Mesenchymal stem cell (in vitro differentiated cells and primary cell): Measurements from ENCODE around the gene GNA12.

Experiments used
- DNase-seq: peaks from one replicate; pipeline ENCODE4 v3.0.0-alpha.2; 2013
- H2AFZ ChIP-seq: one replicate; pipeline ENCODE4 v1.6.1; 2013; ENCODE audit warnings: low read depth, mild to moderate bottlenecking, control low read depth, inconsistent platforms, low read length, moderate library complexity
- H2AK5ac ChIP-seq: 2 replicates; pipeline ENCODE4 v1.6.1; 2013; ENCODE audit warnings: low read length, moderate library complexity, mild to moderate bottlenecking, inconsistent platforms; ENCODE audit not compliant: severe bottlenecking
- H2BK120ac ChIP-seq: one replicate; pipeline ENCODE4 v1.6.1; 2013; ENCODE audit warnings: low read depth, mild to moderate bottlenecking, inconsistent platforms, low read length, moderate library complexity
- H2BK12ac ChIP-seq, 2 experiments: one replicate each; pipeline ENCODE4 v1.6.1; 2013; ENCODE audit warnings: inconsistent platforms in 2 of 2, low read length in 2 of 2, mild to moderate bottlenecking in 2 of 2, moderate library complexity in 2 of 2, control low read depth in 1 of 2
- H2BK15ac ChIP-seq: one replicate; pipeline ENCODE4 v1.6.1; 2013; ENCODE audit warnings: mild to moderate bottlenecking, low read depth, inconsistent platforms; ENCODE audit not compliant: poor library complexity, severe bottlenecking
- H2BK5ac ChIP-seq: 2 replicates; pipeline ENCODE4 v1.6.1; 2013; ENCODE audit warnings: low read depth, mild to moderate bottlenecking, low read length, control low read depth, inconsistent platforms; ENCODE audit not compliant: poor library complexity, severe bottlenecking
- H3K14ac ChIP-seq, 2 experiments: one replicate each; pipeline ENCODE4 v1.6.1; 2013; ENCODE audit warnings: inconsistent platforms in 2 of 2, low read length in 2 of 2, control low read depth in 1 of 2, mild to moderate bottlenecking in 1 of 2, moderate library complexity in 1 of 2
- H3K18ac ChIP-seq, 2 experiments: one replicate each; pipeline ENCODE4 v1.6.1; 2013; ENCODE audit warnings: inconsistent platforms in 2 of 2, low read length in 2 of 2, control low read depth in 1 of 2, low read depth in 1 of 2, mild to moderate bottlenecking in 1 of 2
- H3K23ac ChIP-seq, 2 experiments: one replicate each; pipeline ENCODE4 v1.6.1; 2013; ENCODE audit warnings: inconsistent platforms in 2 of 2, low read length in 2 of 2, mild to moderate bottlenecking in 2 of 2, moderate library complexity in 2 of 2, control low read depth in 1 of 2
- H3K27ac ChIP-seq: 2 replicates; pipeline ENCODE4 v1.5.1; 2013; ENCODE audit warnings: mild to moderate bottlenecking, moderate library complexity, low read length, control low read depth, inconsistent platforms; ENCODE audit not compliant: poor library complexity, severe bottlenecking
- H3K27me3 ChIP-seq, 2 experiments: 2 replicates each; pipeline versions ENCODE4 v1.6.1 to v1.7.0; 2013; ENCODE audit warnings: low read length in 2 of 2, mild to moderate bottlenecking in 2 of 2, moderate library complexity in 2 of 2, control low read depth in 1 of 2, inconsistent platforms in 1 of 2; ENCODE audit not compliant: control insufficient read depth in 1 of 2, insufficient read depth in 1 of 2
- H3K36me3 ChIP-seq, 2 experiments: 2 replicates each; pipeline versions ENCODE4 v1.6.1 to v1.7.0; 2013; ENCODE audit warnings: low read length in 2 of 2, control low read depth in 1 of 2, inconsistent platforms in 1 of 2, low read depth in 1 of 2, mild to moderate bottlenecking in 1 of 2; ENCODE audit not compliant: insufficient read depth in 2 of 2, control insufficient read depth in 1 of 2
- H3K4ac ChIP-seq, 2 experiments: one replicate each; pipeline ENCODE4 v1.6.1; 2013; ENCODE audit warnings: inconsistent platforms in 2 of 2, low read length in 2 of 2, mild to moderate bottlenecking in 2 of 2, moderate library complexity in 2 of 2, control low read depth in 1 of 2, low read depth in 1 of 2
- H3K4me1 ChIP-seq: 2 replicates; pipeline ENCODE4 v1.6.1; 2013; ENCODE audit warnings: low read depth, low read length, control low read depth; ENCODE audit not compliant: control insufficient read depth, insufficient read depth
- H3K4me2 ChIP-seq: 2 replicates; pipeline ENCODE4 v1.6.1; 2013; ENCODE audit warnings: low read length, mild to moderate bottlenecking, inconsistent platforms; ENCODE audit not compliant: poor library complexity, severe bottlenecking
- H3K4me3 ChIP-seq, 2 experiments: 2 replicates each; pipeline versions ENCODE4 v1.5.1 to v1.7.0; 2013; ENCODE audit warnings: low read length in 2 of 2, mild to moderate bottlenecking in 2 of 2, control low read depth in 1 of 2, low read depth in 1 of 2; ENCODE audit not compliant: insufficient read depth in 1 of 2
- H3K79me1 ChIP-seq: replicated peaks from 2 replicates; pipeline ENCODE4 v1.6.1; 2013; ENCODE audit warnings: mild to moderate bottlenecking, control low read depth, low read length, inconsistent platforms; ENCODE audit not compliant: poor library complexity, severe bottlenecking
- H3K9ac ChIP-seq: 2 replicates; pipeline ENCODE4 v1.7.0; 2013; ENCODE audit warnings: mild to moderate bottlenecking, low read length, moderate library complexity
- H3K9me3 ChIP-seq: 2 replicates; pipeline ENCODE4 v1.7.0; 2013; ENCODE audit warnings: mild to moderate bottlenecking, low read length; ENCODE audit not compliant: control insufficient read depth
- H4K8ac ChIP-seq: one replicate; pipeline ENCODE4 v1.6.1; 2013; ENCODE audit warnings: inconsistent platforms, mild to moderate bottlenecking, low read length, moderate library complexity
- H4K91ac ChIP-seq: one replicate; pipeline ENCODE4 v1.6.1; 2013; ENCODE audit warnings: mild to moderate bottlenecking, low read length, inconsistent platforms
- WGBS: methylation state at CpG from one replicate; pipeline ENCODE4 v1.1.7; 2013; ENCODE audit warnings: mixed read lengths; 5-methylcytosine and 5-hydroxymethylcytosine counted together

The GNA12 gene

DNA sequence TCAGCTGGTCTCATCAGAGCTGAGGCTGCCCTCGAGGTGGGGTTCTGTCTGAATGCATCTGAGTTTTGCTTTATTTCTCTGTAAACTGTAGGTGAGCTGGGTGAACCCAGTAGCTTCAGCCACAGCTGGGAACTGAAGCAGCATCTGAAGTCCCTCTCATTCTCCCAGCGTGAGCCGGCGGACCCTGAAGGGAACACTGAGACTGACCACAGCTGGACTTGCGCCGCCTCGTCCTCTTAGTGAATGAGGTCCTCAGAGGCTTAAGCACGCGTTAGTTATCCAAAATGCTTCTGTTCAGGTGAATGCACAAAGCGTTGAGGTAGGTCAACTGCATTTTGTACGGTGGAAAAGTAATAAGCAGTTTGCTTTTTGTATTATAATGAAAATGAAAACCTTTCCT lies 79.5 kb downstream of the GNA12 start:
- Histone ChIP-seq H3K4me3 (no peak overlapping the region), H3K27me3 (no peaks in the 10 kb centered on the region), H3K79me1 (peaks cover 42% of the 10 kb centered on the region), H3K23ac (no peak overlapping the region), H3K4me2 (no peak overlapping the region), H3K36me3 (peaks cover 0 to 37% of the 10 kb centered on the region in 2 experiments), H3K14ac (no peak overlapping the region), H2BK15ac (no peak overlapping the region), H3K4ac (peak overlapping the region in 1 of 2 experiments; percentile 57), H3K4me1 (peaks cover 16% of the 10 kb centered on the region), H2BK120ac (no peak overlapping the region), H3K9me3 (no peaks in the 10 kb centered on the region), H2BK5ac (no peak overlapping the region), H3K27ac (no peak overlapping the region), H2AK5ac (no peak overlapping the region), H3K18ac (no peak overlapping the region), H4K91ac (no peak overlapping the region), H3K9ac (no peak overlapping the region), H4K8ac (no peak overlapping the region), H2AFZ (no peak overlapping the region), H2BK12ac (no peak overlapping the region)
- DNase-seq: no peak
- WGBS: 97% methylated on average over 9 of the region's 11 CpGs

DNA sequence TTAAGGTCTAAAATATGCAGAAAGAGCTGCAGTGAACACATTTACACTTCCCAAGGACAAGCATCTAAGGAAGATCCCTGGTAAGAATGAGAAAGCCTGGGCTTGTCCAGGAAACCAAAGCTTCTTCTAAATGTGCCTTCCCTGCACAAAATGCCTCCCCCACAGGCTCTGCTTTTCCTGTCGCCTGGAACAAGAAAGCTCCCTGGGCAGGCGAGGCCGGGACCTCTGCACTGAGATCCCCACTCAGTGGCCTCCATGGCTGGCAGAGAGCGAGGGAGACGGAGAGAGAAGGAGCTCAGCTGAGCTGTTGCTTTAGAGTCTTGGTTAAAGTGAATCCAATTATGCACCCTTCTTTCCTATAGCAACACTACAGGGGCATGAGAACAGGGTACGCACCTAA lies 80.5 kb downstream of the GNA12 start:
- no peak overlapping the region for H3K4me2 ChIP-seq
- H2BK120ac ChIP-seq: no peak overlapping the region
- no peak overlapping the region for H2BK5ac ChIP-seq
- H3K9me3 ChIP-seq: no peaks in the 10 kb centered on the region
- H4K8ac ChIP-seq: no peak overlapping the region
- 88% methylated on average over 5 of the region's 6 CpGs for WGBS
- peak overlapping the region; percentile 84 for H3K9ac ChIP-seq
- H2BK12ac ChIP-seq: no peak overlapping the region
- DNase-seq: no peak
- H3K4me3 ChIP-seq: peak overlapping the region in 1 of 2 experiments; percentile 56
- H2AK5ac ChIP-seq: no peak overlapping the region
- no peak overlapping the region for H3K18ac ChIP-seq
- no peaks in the 10 kb centered on the region for H3K27me3 ChIP-seq
- no peak overlapping the region for H3K27ac ChIP-seq
- no peak overlapping the region for H2BK15ac ChIP-seq
- H3K23ac ChIP-seq: no peak overlapping the region
- peak overlapping the region; percentile 14 for H4K91ac ChIP-seq
- no peak overlapping the region for H3K4ac ChIP-seq
- peaks cover 40% of the 10 kb centered on the region for H3K79me1 ChIP-seq
- peaks cover 0 to 37% of the 10 kb centered on the region in 2 experiments for H3K36me3 ChIP-seq
- no peak overlapping the region for H2AFZ ChIP-seq
- H3K4me1 ChIP-seq: peaks cover 18% of the 10 kb centered on the region
- no peak overlapping the region for H3K14ac ChIP-seq

DNA sequence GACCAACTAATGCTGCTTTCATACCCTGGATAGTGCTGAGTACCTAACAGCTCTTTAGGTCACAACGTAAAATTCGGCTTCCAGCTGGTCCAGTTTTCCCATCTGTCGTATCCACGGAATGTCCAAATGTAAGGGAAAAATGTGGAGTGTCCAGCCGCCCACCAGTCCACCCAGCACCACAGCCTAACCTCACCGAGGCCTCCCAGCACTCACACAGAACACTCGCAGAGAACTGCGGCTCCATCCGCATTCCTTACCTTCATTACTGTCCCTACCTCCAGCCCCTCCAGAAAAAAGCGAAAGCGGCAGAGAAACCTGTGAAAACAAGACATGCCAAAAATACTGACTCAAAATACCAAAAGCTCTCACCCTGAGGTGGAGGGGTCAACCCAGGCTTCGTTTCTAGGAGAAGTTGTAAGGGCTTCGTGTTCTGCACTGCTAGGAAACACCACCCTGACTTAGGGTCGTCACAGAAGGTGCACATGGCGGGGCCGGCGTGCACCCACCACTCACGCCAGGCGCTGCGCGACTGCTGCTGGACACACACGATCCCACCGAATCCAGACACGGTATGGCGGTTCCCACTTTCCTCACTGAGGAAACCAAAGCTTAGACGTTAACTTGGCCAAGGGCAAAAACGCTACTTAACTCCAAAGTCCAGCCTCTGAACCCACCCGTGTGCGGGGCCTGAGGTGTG lies 82.2 kb downstream of the GNA12 start:
- Histone ChIP-seq H3K79me1 (peaks cover 36% of the 10 kb centered on the region), H3K4me2 (no peak overlapping the region), H3K27ac (no peak overlapping the region), H3K9ac (peak overlapping the region; percentile 84), H3K14ac (no peak overlapping the region), H3K4ac (no peak overlapping the region), H3K27me3 (no peaks in the 10 kb centered on the region), H3K9me3 (no peaks in the 10 kb centered on the region), H4K91ac (no peak overlapping the region), H2BK12ac (no peak overlapping the region), H4K8ac (no peak overlapping the region), H2BK120ac (no peak overlapping the region), H2AK5ac (no peak overlapping the region), H2BK5ac (no peak overlapping the region), H3K23ac (no peak overlapping the region), H2BK15ac (peak overlapping the region; percentile 13), H3K4me3 (no peak overlapping the region), H3K36me3 (peaks cover 0 to 34% of the 10 kb centered on the region in 2 experiments), H3K4me1 (peaks cover 26% of the 10 kb centered on the region), H2AFZ (no peak overlapping the region), H3K18ac (no peak overlapping the region)
- WGBS: 97% methylated on average over 29 of the region's 29 CpGs
- DNase-seq: no peak

DNA sequence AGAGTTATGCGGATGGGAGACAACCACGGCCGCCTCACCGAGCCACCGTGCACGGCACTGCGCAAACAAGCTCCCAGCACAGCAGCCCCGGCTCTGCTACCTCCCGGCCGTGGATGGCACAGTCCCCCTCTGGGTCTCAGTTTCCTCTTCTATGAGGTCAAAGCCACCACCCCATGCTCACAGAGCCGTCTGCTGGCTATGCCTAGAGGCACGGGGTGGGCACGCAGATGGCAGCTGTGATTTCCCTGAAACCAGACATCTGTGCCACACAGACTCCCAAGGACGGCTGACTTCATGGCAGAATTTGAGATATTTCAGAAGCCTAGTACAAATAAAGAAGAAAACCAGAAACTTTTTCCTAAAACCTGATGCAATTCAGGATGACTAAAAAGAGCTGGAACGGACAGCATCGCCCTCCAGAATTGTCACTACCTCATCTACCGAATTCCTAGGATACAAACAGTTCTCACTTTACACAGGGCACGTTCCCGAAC lies 82.9 kb downstream of the GNA12 start:
- no peak for DNase-seq
- no peak overlapping the region for H2BK120ac ChIP-seq
- 95% methylated on average over 19 of the region's 19 CpGs for WGBS

More for the DNA sequence above, 82.9 kb downstream of the GNA12 start:
- peaks cover 37% of the 10 kb centered on the region for H3K79me1 ChIP-seq
- H2BK15ac ChIP-seq: no peak overlapping the region
- peak overlapping the region; percentile 3 to 57 for H3K4ac ChIP-seq
- no peak overlapping the region for H3K4me3 ChIP-seq
- no peak overlapping the region for H2AFZ ChIP-seq
- H3K4me2 ChIP-seq: no peak overlapping the region
- no peaks in the 10 kb centered on the region for H3K9me3 ChIP-seq
- peaks cover 0 to 34% of the 10 kb centered on the region in 2 experiments for H3K36me3 ChIP-seq
- peak overlapping the region; percentile 50 to 89 for H3K18ac ChIP-seq
- no peaks in the 10 kb centered on the region for H3K27me3 ChIP-seq
- peak overlapping the region; percentile 5 for H4K91ac ChIP-seq
- H3K4me1 ChIP-seq: peaks cover 30% of the 10 kb centered on the region
- H2BK5ac ChIP-seq: no peak overlapping the region
- H3K9ac ChIP-seq: peak overlapping the region; percentile 19
- peak overlapping the region in 1 of 2 experiments; percentile 92 for H3K14ac ChIP-seq
- H4K8ac ChIP-seq: peak overlapping the region; percentile 29
- no peak overlapping the region for H3K27ac ChIP-seq
- H3K23ac ChIP-seq: peak overlapping the region in 1 of 2 experiments; percentile 36
- H2AK5ac ChIP-seq: no peak overlapping the region
- H2BK12ac ChIP-seq: peak overlapping the region; percentile 60 to 75
